ENCODE measurements around the gene LOXHD1.

LOXHD1 gene

DNA sequence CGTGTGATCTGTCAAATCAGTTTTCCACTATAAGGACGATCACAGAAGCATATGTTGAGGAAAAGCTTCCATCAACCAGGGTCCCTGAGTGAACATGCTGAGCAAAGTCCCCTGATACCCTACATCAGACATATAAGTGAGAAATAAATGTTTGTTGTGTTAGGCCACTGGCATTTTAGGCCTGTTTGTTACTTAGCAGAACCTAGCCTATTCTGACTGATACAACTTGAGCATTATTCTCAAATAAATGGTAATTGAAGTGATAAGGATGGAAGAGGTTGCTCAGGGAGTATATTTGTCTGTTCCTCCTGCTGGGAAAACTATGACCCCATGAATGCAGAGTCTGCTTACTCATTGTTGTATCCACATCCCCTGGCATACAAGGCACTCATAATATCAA is 106.4 kb downstream of the LOXHD1 start:
- DNase-seq (ENCODE audit: low read depth, low spot score), result no peak

DNA sequence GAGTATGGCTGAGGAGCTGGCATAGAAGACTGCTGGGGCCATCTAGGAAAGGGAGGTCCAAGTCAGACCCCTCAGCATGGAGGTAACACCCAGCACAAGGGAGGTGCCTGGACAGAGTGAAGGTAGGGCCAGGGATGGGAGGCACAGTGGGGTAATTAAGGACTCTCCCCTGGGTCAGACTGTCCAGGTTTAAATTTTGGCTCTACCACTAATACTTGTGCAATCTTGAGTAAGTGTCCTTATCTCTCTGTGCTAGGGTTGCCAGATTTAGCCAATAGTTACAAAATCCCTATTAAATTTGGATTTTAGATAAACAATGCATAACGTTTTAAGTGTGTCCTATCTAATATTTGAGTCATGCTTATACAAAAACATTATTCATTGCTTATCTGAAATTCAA is 109.5 kb downstream of the LOXHD1 start:
- DNase-seq (ENCODE audit: low read depth, low spot score), result no peak

DNA sequence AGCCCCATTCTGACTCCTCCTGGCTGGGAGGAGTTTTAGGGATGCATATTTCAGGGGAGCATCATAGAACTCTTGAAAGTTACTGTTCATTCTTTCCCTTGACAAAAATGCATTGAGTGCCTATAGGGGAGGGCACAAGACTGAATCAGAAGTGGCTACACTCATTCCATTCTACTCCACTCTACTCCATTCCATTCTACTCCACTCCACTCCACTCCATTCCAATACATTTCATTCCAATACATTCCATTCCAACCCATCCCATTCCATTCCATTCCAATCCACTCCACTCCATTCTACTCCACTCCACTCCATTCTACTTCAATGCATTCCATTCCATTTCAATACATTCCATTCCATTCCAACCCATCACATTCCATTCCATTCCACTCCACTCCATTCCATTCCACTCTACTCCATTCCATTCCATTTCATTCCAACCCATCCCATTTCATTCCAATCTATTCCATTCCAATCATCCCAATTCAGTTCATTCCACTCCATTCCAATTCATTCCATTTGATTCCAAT is 110.8 kb downstream of the LOXHD1 start:
- DNase-seq (ENCODE audit: low read depth, low spot score), result no peak

DNA sequence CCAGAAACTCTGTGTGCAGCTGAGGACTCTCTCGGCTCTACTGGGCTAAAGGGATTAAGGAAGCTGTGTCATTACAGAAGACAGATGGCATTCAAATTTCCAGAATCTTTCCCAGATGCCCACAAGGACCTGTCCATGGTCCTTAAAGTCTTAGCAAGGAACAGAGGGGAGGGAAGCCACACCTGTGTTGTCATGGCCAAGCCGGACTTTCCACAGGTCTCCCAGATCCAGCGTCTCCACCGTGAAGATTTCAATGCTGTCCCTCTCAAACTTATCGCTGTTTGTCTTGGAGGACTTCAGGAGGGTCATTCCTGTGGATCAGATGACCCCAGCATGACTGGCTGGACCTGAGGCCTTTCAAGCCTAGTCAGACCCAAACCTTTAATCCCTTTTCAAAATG is 114.5 kb downstream of the LOXHD1 start:
- DNase-seq (ENCODE audit: low read depth, low spot score), result no peak

DNA sequence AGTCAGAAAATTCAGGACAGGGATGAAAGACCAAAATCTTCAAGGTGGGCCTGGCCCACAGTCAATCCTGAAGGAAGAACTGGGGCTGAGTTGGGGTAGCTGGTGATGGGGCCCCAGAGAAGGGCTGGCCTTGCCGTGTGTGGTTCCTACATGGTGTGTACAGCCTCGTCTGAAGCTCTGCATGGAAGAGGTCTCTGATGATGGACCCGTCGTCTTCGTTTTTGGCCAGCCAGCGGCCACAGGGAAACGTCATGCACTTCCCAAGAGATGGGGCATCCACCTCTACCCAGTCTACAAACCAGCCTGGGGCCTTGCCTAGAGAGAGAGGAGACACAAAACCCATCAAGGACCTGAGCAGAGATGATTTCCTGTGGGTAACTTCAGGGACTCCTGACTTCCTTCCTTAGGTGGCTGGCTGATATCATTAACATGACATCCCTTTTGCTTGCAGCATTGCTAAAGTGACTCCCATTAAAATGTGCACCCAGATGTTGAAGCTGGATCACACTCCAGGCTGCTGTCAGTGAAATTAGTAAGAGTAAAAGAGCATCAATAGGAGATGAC is 115.3 kb downstream of the LOXHD1 start:
- DNase-seq (ENCODE audit: low read depth, low spot score), result no peak

DNA sequence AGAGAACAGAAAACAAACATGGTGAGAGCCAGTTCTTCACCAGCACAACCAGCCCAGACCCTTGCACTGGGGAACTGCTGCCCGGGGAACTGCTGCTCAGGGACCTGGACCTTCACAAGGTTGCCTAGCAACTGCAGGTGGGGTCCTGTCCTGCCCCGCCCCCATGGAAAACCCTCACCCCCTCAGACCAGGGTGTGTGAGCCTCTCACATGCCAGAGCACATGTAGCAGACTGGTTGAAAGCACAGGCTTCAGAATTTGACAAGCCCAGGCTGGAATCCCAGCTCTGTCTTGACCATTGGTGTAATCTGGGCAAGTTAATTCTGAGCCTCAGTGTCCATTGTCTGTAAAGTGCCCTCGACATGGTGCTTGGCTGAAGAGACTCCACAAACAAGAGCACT is 118.6 kb downstream of the LOXHD1 start:
- no peak for DNase-seq (ENCODE audit: low read depth, low spot score)

DNA sequence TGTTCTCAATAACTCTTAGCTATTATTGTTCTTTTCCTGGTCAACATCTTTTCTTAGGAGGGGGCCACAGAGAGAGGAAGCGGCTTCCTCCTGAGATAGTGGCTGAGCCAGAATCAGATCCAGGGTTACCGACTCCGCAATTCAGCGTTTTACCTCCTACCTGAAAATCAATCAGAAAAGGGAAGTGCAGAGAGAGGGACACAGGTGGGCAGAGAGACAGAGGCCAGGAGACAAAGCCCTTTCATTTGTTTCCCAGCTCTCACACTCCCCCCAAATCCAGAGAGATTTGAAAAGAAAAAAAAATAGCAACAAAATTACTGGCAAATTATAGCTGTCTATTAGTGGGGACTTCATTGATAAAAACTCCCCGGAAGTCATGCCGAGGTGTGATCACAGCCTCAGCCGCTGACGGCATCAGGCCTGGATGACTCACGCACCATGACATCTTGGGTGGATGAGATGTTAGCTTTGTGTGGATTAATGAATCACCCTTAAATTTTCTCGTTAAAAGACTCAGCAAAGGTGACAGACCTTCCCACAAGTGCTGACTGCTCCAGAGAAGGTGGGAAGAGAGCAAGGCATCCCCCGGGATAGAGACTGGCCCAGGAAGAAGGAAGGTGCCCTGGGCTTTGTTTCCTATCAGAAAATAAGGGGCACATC is 120.7 kb downstream of the LOXHD1 start:
- no peak for DNase-seq (ENCODE audit: low read depth, low spot score)

DNA sequence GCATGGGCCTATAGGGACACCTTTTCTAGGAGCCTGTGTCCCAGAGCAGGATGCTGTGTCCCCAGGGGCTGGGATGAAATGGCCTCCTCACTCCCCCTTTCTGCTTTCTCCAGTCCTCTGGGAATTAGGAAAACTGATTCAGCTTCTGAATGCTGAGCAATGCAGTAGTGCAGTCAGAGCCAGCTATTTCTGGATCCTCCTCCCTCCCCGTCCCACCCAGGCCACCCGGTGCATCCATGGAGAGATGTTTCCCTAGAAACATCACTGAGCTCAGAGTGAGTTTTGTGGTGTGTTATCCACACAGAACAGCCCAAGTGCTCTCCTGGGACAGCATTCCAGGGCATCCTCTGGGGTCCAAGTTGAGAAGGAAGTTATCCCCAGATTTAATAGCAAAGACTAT is 125.5 kb downstream of the LOXHD1 start:
- DNase-seq (ENCODE audit: low read depth, low spot score), result no peak

DNA sequence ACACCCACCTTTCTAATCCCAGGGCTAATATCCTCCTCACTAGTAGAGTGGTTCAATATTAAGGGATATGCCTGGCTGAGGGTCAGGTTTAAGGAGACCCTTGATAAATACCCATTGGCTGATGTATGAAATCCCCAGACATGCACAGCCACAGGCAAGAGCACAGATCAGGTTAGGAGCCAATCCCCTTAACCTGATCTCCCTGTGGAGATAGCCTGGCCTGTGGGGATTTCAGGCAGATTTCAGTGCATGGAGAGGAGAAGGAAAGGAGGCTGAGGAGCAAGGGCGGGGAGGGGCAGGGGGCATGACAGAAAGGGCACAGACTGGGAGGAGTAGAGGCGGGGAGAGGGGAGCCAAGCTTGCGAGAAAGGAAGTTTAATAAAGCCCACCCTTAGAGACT is 129.0 kb downstream of the LOXHD1 start:
- DNase-seq (ENCODE audit: low read depth, low spot score), result no peak

DNA sequence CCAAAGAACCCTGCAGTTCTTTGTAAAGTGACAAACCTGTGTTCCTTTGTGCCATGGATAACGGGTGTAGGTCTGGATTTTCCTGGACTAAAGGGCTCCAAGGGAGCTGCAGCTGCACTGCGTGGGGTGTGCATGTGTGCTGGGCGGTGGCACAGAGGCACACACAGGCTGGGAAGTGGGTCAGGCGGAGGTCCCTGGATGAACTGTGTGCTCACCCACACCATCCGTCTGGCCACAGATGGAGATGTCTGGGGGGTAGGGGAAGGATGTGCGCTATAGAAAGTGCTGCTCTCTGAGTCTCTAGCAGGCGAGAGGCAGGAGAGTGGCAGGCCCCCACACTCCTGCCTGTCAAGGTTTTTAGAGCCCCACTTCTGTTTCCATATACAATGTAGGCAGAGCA is 137.2 kb downstream of the LOXHD1 start:
- DNase-seq (ENCODE audit: low read depth, low spot score), result no peak

DNA sequence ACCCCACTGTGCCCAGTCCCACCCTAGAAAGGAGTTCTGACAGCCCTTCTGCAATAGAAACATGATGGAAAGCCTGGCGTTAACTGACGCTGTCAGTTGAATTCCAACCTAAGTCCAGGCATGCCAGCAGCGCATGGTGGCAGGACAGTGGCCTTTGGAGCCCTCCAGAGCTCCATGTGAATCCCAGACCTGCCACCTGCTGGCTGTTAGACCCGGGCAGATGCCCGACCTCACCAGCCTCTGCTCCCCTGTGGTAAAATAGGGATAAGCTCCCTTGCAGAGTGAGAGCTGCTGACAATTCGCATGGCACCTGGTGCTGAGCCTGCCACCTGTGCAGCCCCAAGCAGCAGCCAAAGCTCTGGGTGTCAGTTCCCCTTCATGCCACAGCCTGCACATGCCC is 138.6 kb downstream of the LOXHD1 start:
- no peak for DNase-seq (ENCODE audit: low read depth, low spot score)

DNA sequence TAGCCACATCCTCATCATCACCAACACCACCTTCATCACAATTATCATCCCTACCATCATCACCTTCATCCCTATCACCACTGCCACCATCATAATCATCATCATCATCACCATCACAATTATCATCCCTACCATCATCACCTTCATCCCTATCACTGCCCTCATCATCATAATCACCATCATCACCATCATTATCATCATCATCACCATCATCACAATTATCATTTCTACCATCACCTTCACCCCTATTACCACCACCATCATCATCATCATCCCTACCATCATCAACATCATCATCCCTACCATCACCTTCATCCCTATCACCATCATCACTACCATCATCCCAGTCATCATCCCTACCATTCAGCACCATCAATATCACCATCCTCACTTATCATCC is 140.5 kb downstream of the LOXHD1 start:
- no peak for DNase-seq (ENCODE audit: low read depth, low spot score)

DNA sequence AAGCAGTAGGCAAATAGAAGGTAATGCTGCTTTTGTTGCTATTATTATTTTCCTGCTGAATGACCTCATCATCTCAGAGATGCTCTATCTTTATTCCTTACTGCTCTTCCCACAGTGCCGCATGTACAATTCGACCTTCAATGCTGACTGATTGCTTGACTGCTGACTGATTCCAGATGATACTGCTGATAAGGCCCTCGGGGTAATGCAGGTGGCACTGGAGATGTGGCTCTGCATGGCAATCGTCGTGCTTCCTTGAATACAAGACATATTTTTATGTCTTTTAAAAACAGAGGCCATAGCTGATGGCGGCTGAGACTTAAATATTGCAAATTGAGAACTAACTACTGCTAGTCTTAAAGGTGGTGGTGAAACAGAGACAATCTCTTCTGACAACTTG is 146.6 kb downstream of the LOXHD1 start:
- DNase-seq (ENCODE audit: low read depth, low spot score), result no peak

DNA sequence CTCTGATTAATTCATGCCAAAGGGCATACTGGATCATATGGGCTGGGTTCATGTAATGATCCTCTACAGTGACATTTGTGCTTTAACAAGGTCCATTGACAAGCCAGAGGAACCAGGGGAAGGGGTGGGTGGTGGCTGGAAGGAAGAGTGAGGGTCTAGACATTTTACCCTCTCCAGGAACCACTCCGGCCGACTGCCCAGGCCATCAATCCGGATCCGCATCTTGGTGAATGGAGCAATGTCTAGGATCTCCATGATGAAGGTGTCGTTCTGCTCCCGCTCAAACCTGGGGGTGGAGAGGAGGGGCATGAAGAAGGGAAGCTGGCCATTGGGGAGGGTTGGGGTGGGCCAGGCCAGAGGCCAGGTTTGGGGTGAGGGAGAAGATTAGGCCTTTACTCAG is 147.5 kb downstream of the LOXHD1 start:
- no peak for DNase-seq (ENCODE audit: low read depth, low spot score)

DNA sequence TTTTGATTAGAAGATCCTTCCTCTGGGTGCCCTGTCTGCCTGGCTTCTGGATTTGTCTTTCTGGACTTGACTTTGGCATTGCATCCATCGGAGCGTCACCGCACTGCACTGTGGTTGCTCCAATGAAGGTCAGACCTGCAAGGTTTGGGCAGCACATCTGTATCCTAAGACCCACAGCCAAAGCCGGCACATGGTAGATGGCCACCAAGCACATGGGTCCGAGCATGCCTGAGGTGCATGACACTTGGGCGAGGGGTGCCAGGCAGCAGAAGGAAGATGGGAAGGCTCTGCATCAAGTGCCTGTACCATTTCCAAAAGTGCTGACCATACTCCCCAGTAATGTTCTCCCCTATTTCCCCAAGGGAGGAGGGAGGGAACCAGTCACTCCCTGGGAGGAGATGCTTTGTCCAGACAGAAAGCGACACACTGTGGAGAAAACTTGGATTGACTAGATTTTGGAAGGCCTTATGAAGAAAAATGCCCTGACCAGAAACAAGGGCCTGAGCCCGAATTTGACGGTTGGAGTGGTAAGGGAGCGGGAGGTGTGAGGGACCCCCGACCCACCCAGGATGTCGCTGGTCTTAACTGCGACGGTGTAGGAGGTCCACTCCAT is 149.9 kb downstream of the LOXHD1 start:
- no peak for DNase-seq (ENCODE audit: low read depth, low spot score)

DNA sequence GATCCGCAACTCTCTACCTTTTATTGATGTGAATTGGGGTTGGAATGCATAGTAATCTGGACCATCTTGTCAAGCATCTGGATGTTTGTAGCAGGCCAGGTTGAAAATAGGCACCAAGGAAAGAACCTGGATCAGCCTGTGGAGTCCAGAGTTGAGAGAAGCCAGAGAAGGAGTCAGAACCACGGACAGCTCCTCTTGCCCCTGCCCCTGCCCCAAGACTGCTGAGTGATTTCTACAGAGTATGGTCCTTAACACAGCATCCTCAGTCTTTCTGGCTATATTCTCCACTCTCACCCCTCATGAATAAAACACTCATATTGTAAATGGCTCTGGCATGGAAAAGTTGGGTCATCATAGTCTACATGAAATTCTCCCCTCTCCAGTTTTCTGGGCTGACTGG is 154.6 kb downstream of the LOXHD1 start:
- DNase-seq (ENCODE audit: low read depth, low spot score), result no peak

DNA sequence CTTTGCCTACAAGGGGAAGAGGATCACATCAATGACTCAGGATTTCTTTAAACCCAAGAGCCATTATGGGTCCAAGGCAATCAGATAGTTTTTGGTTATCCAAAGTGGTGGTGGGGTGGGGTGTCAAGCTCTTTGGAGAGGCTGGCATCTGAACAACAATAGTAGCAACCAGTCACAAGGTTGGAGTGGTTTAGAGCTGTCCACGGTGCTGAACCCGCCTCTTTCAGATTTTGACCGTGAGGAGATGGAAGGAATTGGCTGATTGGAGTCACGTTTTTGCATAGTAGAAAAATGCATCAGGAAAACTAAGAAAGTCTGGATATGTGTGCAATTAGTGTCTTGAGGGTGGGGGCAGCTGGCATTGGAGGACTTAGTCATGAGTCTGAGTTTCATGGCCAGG is 159.9 kb downstream of the LOXHD1 start:
- DNase-seq (ENCODE audit: low read depth, low spot score), result no peak

DNA sequence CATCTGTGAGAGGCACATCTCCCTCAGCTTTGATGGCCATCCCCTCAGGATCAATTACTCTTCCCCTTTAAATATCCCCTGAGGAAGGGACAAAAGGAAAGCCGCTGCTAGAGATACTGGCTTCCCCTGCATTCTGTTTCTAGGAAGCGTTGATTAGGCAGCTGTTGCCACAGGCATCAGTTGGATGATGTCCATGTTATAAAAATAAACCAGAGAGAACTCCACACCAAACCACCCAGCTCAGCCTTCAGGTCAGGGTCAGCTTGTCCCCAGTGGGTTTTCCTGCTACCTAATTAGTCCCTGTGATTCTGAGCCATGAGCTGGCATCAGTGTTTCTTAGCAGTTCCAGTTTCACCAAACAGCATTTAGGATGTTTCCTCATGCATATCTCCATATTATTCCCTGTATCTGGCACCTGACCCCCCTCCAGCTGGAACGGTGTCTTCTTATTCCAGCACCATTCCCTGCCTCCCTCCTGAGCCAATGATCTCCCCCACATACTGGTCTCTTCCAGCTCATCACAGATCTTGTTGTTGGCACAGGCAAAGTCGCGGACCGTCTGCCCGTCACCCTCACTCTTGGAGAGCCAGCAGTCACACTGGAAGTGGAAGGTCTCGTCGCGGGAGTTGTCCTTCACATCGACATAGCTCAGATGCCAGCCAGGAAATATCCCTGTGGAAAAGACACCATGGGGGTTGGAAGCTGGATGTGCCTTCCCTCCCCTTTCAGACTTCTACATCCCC is 168.4 kb downstream of the LOXHD1 start:
- no peak for DNase-seq (ENCODE audit: low read depth, low spot score)

DNA sequence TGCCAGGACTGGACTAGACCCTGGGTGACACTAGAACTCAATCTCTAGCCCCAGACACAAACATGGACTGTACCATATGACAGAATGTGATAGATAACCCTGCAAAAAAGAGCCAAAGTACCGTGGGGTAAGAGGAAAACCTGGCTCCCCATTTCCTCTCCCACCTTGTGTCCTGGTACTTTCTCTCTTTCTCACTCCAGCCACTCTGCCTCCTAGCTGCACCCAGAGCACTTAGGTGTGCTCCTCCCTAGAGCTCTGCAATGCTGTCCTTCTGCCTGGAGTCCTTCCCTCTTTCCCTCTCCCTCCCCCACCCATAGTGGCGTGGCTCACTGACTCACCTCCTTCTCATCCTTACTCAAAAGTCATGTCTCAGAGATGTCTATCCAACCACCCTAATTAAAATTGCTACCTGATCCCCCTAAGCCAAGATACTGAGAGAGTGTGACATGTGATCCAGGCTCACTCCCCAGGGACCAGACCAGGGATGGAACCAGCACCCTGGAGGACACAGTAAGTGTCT is 171.3 kb downstream of the LOXHD1 start:
- DNase-seq (ENCODE audit: low read depth, low spot score), result no peak

DNA sequence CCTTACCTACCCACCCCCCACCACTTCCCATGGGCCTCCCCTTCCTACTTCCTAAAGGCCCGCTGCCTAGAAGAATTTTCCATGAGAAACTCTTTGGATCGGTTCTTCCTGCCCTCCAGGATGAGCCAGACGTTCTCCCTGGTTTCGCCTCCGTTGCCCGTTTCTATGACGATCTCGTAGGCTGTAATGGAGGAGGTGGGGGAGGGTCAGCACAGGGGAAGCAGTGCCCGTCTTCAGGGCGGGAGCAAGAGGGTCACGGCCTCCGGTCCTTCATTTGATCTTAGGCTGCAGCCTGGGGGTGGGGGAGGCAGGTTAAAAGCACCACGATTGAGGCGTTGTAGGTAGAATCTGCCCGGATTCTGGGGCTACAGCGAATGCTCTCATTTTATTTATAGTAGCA is 172.0 kb downstream of the LOXHD1 start:
- DNase-seq (ENCODE audit: low read depth, low spot score), result no peak

DNA sequence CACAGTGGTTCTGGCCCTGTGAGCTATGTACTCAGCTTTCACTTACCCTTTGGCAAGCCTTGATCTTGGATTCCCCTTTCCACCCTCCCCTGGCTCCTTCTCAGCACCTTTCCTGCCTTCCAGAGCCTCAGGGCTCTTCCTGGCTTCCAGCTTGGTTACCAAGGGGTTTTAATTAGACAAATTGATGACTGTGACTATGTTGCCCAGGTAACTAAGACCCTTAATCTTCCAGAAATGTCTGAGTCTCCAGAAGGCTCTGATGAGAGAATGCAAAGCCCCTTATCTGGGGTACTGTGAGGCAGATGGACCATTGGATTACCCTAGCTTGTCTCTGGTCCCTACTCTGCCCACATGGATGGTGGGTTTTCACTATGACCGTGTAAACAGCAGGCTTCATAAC is 174.2 kb downstream of the LOXHD1 start:
- DNase-seq (ENCODE audit: low read depth, low spot score), result no peak

DNA sequence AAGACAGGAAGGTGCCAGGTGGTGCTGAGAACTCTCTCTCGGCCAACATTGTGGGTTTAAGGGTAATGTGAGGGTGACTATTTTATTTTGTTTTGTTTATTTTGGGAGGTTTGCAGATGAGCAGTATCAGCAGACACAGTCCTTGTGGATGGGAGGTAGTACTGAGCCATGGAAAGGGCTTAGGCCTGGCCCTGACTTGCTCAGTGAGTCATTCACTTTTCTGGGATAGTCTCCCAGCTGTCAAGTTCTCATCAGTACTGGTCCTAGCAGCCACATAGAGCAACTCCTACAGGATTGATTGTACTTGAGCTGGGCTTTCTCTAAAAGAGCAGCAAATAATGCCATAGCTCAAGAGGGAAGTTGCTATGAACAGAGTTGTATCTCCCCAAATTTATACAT is 175.2 kb downstream of the LOXHD1 start:
- DNase-seq (ENCODE audit: low read depth, low spot score), result no peak

Data from iPS DF 19.7 (cell line).